Kidney capillary endothelial cell (primary cell): Measurements from ENCODE around the gene NTM.
"Not testable (repeated sequence)": the region's sequence is repeated elsewhere in the genome, so short reads cannot be mapped to it uniquely, and the experiment has no call there.

Experiments
- DNase-seq: peaks from one replicate; pipeline ENCODE4 v3.0.0-alpha.2; 2018; ENCODE audit warnings: low spot score

The NTM gene

DNA sequence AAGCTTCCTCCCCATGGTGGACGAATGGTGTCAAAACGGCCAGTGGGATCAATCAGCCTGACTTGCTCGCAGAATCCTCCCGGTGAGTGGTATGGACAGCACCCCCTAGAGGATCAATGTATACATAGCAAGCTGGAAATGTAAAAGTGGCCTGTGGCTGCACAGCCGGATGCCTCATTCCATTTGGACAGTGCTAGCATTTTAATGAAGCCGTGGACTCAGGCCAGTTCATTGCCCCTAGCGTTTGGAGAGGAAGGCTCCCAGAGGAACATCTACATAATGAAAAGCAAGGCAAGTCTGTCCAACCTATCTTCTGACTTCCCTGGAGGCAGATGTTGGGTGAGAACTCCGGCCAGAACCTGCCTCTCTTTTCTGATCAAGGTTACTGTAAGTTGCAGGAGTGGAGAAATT is 942.3 kb downstream of the NTM start:
- no peak for DNase-seq

DNA sequence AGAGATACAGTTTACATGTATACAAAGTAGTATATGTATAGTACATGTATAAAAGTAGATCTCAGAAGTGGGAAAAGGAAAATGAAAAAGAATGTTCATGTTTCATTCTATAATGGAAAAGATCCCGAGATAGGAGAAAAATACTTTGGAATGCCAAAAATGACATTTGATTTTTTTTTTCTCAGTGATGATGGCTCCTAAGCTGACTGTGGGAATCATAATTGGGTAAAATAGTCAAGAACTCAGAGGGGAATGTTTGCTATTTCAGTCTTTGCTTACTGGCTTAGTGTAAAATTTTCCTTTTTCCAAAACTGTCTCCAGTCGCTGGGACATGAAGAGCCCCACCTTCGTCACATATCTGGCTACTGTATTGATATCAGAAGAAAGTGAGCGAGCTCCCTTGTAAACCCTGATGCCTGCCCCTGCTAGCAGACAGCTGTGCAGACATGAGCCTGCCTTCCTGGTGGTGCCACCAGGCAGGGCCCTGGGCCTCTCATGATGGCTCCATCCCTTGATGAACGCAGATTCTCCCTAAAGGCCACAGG is 944.6 kb downstream of the NTM start:
- no peak for DNase-seq

DNA sequence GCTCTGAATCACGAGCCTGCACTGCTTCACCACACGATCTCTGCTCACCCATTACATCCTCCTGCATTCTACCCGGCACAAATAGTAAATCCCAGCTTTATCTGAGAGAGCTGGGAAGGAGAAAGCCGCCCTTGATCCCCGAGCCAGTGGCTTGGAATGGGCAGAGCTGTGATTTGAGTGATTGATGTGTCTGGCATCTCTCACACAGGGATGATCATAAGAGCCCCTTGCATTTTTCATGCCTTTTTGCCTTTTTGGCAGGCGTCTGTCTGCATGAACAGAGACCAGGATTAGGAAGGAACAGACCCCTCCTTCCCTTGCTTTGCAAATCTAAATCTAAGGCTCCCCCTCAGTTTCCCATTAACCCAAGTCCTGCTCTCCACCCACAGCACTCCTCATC is 945.3 kb downstream of the NTM start:
- DNase-seq: no peak

DNA sequence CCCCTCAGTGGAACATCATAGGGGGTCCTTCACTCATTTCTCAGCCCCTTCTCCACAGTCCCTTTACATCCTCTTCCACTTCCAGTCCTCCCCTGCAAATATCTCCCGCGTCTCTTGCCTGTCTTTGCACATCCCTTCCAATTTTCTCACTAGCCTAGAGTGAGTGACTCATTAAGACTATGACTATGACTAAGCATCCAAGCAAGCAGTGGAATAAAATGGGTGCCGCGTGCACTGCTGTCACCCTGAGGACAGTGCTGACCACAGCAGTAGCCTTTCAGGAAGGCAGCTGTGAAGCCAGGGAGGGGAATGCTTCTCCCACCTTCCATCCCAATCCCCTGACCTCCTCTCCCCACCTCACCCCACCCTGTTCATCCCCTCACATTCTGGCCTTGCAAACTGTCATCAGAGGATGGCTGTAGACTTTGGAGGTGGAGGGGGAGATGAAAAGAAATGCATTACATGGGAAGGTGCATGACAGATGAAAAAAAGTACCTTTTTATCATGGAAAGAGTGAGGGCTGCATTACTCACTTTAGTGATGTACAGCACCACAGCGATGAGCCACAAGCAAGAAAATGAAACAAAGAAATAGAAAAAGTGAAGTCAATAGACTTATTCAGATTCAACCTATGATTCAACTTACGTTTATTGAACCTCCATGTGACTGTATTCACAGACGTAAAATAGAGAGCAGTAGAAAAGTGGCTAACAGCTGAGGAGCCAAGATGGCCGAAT is 948.2 kb downstream of the NTM start:
- peak; percentile 16 for DNase-seq

DNA sequence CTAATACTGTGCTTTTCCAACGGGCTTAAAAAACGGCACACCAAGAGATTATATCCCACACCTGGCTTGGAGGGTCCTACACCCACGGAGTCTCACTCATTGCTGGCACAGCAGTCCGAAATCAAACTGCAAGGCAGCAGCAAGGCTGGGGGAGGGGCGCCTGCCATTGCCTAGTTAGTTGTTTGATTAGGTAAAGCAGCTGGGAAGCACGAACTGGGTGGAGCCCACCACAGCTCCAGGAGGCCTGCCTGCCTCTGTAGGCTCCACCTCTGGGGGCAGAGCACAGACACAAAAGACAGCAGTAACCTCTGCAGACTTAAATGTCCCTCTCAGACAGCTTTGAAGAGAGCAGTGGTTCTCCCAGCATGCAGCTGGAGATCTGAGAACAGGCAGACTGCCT is 949.0 kb downstream of the NTM start:
- DNase-seq: not testable (repeated sequence)

DNA sequence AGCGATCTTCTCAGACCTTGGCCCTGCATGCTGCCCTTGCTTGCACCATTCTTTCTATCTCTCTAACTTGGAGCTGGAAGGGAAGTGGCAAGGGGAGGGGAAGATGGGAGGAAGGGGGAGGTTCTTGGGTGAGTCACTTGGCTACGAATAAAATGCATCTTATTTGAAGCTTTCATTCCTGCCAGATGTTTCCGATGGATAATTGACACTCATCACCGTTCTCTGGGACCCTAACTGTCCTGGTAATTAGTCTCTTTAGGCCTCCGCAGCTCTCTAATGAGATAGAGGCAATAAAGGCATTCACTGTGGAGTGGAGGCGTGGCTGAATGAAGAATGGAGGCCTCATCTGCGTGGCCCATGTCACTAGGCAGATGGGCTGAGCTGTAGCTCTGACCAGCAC is 960.1 kb downstream of the NTM start:
- DNase-seq: peak; percentile 21

DNA sequence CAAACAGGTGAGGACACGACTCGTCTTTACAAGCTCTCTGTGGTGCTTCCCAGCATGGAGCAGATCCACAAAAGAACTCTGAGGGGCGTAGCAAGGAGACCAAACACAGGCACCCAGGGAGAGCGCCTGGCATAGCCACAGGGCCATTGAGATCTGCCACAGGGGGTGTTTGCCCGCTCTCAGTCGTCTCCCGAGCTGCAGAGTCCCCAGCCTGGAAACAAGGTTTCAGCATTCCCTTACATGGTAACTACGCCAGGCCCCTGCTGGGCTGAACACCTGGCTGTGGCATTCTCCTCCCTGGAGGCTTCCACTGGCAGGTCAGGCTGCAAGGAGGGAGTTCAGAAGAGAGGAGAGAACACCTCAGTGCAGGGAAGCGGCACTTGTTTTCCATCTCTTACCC is 962.1 kb downstream of the NTM start:
- DNase-seq: no peak

DNA sequence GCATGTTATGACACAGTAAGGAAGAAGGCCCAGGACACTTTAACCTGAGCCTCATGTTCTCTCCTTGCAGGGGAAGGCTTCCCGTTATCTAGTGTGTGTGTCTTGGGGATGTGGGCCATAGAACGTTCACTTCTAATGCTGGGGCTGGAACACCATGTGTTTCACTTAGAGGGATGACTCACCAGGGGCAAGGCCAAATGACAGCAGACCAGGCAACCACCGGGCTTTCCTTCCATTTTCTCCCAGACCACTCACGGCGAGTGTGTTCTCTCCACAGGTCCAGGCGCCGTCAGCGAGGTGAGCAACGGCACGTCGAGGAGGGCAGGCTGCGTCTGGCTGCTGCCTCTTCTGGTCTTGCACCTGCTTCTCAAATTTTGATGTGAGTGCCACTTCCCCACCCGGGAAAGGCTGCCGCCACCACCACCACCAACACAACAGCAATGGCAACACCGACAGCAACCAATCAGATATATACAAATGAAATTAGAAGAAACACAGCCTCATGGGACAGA is 964.4 kb downstream of the NTM start:
- DNase-seq: no peak

DNA sequence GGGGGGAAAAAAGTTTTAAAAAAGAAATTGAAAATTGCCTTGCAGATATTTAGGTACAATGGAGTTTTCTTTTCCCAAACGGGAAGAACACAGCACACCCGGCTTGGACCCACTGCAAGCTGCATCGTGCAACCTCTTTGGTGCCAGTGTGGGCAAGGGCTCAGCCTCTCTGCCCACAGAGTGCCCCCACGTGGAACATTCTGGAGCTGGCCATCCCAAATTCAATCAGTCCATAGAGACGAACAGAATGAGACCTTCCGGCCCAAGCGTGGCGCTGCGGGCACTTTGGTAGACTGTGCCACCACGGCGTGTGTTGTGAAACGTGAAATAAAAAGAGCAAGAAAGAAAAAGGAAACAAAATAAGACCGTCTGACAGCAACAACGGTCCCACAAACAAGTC is 964.9 kb downstream of the NTM start:
- no peak for DNase-seq

DNA sequence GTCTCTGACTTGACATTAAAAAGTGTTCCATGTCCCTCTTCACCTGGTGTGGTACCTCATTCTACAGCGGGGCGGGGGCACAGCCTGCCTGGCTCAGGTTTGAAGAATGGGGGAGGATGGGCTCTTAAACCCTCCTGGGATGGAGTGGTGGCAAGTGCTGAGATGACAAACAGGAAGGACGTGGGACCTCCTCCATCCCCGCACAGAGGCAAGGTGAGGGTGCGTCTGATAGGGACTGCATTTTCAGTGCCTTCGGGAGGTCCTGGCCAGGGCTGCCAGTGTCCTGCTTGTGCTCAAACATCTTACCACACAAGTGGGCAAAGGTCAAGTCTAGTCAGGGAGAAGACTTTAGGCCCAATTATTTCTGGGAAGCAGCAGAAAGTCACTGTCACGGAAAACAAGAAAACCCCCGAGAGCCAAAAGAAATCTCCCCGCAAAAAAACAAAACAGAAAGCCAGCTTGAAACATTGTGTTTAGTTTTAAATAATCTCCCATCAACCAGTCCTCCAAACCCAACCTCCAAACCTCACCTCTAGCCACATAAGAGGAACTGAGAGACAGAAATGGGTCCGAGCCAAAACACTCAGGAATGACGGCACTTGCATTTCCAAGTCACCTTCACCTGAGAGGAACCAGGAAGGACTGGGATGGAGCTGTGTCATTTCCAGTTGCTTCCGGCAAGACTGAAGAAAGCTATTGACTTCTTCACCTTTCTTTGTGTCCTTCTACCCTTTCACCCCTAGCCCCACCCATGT is 966.5 kb downstream of the NTM start:
- DNase-seq: no peak

DNA sequence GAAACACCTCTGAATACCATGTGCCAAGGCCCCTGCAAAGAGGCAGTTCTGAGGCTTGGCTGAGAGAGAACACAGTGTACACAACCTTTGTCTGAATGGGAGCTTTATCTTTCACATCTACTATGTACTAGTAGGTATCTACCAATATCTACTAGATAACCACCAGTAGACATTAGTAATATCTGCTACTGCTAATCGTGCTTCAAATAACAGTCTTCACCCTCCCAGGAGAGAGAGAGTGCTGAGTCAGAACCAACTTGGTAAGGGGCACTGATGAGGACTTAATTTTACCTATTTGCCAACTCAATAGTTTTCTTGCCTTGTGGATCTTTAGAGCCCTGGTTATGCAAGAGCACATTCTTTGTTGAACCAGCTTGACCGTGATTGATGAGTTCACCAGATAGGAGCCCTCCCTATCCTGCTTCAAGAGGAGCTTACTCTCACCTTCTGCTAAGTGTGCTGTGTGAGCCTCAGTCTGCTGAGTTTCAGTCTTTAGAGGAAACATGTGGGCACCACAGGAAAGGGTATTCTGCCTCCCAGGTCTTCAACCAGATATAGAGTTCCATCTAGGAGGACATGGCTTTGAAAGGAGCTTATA is 967.5 kb downstream of the NTM start:
- no peak for DNase-seq

DNA sequence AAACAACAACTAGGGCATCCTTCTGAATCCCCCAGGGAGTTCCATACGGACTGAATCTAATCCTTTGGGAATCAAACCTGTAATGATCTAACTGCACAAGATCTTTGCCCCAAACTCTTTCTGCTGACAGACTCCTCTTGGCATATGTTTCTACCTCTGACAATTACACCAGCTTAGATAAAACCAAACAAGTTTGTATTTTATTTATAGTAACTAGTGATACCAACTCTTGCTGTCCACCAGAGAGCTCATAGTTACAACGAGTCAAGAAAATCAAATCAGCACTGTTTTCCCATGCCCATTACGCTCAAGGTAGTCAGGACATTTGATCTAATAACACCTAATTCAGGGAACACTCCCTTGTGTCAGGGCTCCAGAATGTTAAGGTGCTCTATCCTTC is 972.0 kb downstream of the NTM start:
- DNase-seq: no peak

DNA sequence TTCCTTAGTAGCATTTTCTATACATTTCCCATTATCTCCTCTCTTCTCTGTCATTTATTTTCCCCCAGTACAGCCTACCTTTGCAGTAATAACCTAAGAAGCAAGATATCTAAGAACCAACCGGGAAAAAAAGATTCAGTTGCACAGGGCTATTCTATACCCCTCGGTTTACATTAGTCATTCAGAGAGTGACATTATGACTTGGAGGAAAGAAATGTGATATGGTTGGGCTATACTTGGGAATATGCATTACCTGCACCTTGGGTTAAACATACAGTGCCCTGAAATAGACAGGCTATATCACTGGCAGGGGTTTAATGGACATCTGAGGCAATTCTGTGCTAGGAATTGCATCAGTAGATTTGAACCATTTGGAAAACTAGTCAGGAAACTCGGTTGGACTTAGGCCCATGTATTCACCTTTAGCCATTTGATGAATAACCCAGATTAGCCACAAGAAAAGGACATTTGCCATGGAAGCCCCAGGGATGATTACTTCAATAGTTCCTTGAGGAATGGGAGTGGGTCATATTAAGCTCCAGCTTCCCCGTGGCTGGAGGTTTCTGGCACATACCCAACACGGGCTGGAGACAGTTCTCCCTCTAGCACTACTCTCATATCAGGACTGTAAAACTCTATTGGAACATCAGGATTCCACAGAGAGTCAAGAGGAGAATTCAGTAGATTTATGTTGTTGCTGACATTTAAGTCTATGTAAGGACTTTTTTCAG is 973.2 kb downstream of the NTM start:
- DNase-seq: no peak

DNA sequence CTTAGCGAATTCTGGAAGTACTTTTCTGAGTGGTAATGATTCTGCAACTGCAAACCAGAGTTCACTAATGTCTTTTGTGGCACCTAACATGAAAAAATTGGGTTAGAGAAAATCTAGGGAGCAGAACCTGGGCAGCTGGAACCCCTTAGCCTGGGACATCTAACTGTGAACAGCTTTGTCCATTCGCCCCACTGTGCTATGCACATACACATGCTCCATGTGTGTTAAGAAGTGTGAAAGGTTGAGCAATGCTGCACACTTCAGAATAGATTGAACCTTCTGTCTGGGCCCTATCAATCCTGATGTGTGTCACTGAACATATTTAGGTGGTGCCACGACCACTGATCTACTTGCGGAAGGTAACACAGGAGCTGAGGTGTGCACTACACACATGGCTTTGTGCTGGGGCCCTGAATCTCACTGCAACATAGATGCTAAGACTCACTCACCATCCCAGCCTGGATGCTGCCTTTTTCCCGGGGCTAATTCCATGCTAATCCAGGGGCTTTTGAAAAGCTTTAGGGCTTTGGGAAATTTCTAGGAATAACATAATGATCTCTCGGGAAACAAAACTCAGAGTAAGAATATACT is 976.2 kb downstream of the NTM start:
- no peak for DNase-seq

DNA sequence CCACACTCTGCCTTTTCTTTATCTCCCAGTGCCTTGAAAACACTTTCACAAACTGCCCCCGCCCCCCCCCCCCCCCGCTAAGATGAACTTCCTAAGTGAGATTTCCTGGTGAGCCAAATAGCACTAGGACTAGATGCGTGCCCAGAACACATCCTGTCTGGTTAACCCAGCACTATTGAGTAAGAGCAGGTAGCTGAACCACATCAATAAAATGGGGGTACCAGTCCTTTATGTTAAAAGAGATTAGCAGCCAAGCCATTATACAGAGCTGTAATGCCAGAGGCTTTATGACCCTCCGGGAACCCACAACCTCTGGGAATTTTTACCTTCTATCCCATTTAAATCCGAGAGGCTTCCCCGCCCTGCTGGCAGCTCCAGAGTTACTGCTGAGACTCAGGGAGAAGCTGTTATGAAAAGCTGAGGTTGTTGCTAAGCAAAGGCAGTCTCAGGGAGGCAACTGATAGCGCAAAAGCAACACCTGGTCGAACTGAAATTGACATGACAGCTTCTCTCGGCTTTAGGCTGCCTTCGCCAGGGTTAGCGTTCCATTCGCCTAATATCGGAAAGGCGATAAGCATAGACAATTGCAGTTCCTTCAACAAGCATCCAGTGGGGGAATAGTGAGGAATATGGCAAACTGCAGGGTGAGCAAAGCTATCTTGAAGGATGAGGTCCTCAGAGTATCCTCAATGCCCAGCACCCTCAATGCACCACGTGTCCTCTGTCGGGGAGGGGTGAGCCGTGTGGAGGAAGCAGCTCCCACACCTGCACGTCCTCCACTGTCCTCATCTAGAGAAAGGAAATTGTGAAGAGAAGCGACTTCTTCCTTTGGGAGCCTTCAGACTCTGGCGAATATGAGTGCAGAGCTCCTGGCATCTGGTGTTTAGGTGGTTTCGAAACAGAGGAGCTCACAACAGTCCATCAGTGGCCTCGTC is 977.0 kb downstream of the NTM start:
- DNase-seq: no peak

DNA sequence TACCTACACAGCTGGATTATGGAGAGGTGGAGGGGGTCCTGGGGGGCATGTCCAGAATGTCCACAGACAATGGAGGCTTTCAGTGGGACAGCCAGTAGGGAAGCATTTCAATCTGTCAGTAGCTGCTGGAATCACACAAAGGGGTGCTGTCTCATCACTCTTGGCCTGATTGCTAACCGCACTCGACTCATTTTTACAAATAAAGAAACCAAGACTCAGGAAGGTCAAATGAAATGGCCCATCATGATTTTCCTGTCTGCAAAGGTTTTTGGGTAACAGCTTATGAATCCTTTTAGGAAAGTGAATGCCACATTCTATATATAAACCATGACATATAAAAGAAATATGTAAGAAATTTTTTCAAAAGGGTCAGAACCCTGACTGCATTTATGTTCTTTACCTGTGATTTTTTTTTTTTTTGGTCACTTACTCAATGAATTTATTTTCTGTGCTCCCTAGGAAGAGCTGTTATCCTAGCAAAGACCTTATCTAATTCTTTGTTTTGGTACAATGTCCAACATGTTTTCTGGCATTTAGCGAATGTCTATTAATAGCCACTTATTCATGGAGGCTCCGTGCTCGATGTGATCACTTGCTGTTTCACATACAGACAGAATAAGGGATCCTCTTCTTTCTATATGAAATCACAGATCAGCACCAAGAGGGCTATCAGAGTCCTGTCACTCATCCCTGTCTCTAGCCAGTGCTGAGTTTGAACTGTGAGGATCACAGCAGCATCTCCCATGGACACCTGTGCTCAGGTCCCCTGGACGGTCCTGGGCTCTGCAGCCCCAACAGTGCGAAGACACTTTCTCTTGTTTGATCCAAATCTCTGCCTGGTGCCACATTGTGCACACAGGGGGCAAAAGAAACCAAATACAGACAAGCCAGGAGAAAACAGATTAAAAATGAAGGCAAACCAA is 979.7 kb downstream of the NTM start:
- no peak for DNase-seq

DNA sequence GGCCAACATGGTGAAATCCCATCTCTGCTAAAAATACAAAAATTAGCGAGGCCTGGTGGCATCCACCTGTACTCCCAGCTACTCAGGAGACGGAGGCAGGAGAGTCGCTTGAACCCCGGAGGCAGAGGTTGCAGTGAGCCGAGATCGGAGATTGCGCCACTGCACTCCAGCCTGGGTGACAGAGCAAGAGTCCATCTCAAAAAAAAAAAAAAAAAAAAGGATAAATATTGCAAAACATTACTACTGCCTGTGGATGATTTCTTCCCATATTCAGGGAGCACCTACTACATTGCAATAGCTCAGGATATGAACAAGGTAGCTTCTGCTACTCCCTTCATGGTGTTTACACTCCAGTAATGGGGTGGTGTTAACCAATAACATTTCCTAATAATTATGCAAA is 980.6 kb downstream of the NTM start:
- DNase-seq: no peak

DNA sequence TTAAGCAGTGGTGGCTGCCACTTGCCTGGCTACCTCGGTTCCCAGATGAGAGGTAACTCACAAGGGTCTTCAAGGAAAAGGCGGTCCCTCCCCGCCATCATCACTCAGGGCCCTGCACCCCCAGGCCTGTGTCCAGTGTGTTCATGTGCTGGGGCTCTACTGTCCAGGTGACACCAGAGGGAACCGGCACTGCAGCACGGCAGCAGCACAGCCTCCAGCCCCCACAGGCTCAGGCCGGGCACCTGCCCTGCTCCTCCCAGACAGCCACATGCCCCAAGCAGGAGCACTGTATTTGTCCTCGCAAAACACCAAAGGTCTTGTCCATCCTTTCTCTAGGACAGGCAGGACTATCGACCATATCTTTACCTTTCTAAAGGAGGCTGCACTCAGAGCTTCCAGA is 982.1 kb downstream of the NTM start:
- DNase-seq: no peak

DNA sequence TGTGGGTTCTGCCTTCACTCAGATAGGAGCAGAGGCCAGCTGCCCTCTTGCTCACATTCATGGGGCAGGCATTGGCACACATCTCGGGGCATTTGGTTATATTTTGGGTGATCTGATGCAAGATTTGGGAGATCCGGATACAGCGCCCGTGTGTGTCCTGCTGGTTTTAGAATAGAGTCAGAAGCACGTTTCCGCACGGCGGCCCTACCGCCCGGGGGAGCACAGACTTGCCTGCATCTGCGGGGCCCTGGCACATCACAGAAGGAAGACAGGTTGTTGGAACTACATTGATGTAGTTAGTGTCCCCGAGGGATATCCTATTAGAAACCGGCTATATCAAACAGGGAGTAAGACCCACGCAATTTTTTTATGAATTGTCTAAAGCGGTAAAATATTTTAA is 982.8 kb downstream of the NTM start:
- DNase-seq: no peak
